OCI-LY1 (cell line): ENCODE data around the gene PRLR.

ENCODE experiments used
- H2AFZ ChIP-seq: fragments of 200-600 bp; sonication (generic), shearing (Covaris generic); 2 replicates; pipeline ENCODE4 v1.6.0; 2014; ENCODE audit warnings: antibody characterized with exemption, mild to moderate bottlenecking, low read length
- H3F3A ChIP-seq: fragments of 200-600 bp; sonication (generic), shearing (Covaris generic); 2 replicates; pipeline ENCODE4 v1.6.0; 2014; ENCODE audit warnings: mild to moderate bottlenecking, antibody characterized with exemption, low read length, moderate library complexity; ENCODE audit not compliant: insufficient read depth
- H3K27ac ChIP-seq: fragments of 200-600 bp; sonication (generic); 2 replicates; pipeline ENCODE4 v1.5.1; 2014; ENCODE audit warnings: low read length, mixed run types, mild to moderate bottlenecking, low read depth; ENCODE audit not compliant: poor library complexity, severe bottlenecking
- H3K27me3 ChIP-seq: fragments of 200-600 bp; sonication (generic); 2 replicates; pipeline ENCODE4 v1.6.0; 2014; ENCODE audit warnings: antibody characterized with exemption, mild to moderate bottlenecking, low read length, moderate library complexity; ENCODE audit not compliant: insufficient read depth
- H3K36me3 ChIP-seq: fragments of 200-600 bp; sonication (generic); 2 replicates; pipeline ENCODE4 v1.6.1; 2014; ENCODE audit warnings: mild to moderate bottlenecking, antibody characterized with exemption, low read length, moderate library complexity, mixed read lengths; ENCODE audit not compliant: insufficient read depth
- H3K4me1 ChIP-seq: fragments of 200-600 bp; sonication (generic); 2 replicates; pipeline ENCODE4 v1.5.1; 2014; ENCODE audit warnings: mild to moderate bottlenecking, low read length, moderate library complexity; ENCODE audit not compliant: insufficient read depth, severe bottlenecking
- H3K4me2 ChIP-seq: fragments of 200-600 bp; sonication (generic), shearing (Covaris generic); 2 replicates; pipeline ENCODE4 v1.6.1; 2014; ENCODE audit warnings: low read length
- H3K4me3 ChIP-seq: fragments of 200-600 bp; sonication (generic); 2 replicates; pipeline ENCODE4 v1.5.1; 2014; ENCODE audit warnings: low read length, low read depth, mild to moderate bottlenecking, mixed read lengths; ENCODE audit not compliant: poor library complexity, severe bottlenecking
- H3K79me2 ChIP-seq: fragments of 200-600 bp; shearing (Covaris generic); 2 replicates; pipeline ENCODE4 v1.6.1; 2016; ENCODE audit warnings: mixed run types, low read length, mixed read lengths; ENCODE audit not compliant: insufficient read depth
- H3K9ac ChIP-seq: fragments of 200-600 bp; sonication (generic), shearing (Covaris generic); 2 replicates; pipeline ENCODE4 v1.6.1; 2014; ENCODE audit warnings: mild to moderate bottlenecking, low read length, mixed read lengths
- H3K9me2 ChIP-seq: fragments of 200-600 bp; sonication (generic), shearing (Covaris generic); 2 replicates; pipeline ENCODE4 v1.6.1; 2014; ENCODE audit warnings: low read depth, mild to moderate bottlenecking, low read length, mixed read lengths
- H3K9me3 ChIP-seq: fragments of 200-600 bp; shearing (Covaris generic); 2 replicates; pipeline ENCODE4 v1.6.1; 2014; ENCODE audit warnings: low read length, mixed read lengths
- H4K20me1 ChIP-seq: fragments of 200-600 bp; sonication (generic), shearing (Covaris generic); 2 replicates; pipeline ENCODE4 v1.6.0; 2016; ENCODE audit warnings: mild to moderate bottlenecking, low read length; ENCODE audit not compliant: insufficient read depth
- CTCF ChIP-seq: fragments of 200-600 bp; sonication (generic), shearing (Covaris generic); IDR thresholded peaks from 2 replicates; pipeline ENCODE4 v1.5.1; 2017; ENCODE audit warnings: mild to moderate bottlenecking, antibody characterized with exemption, low read length, moderate library complexity, mixed read lengths
- EZH2 ChIP-seq: fragments of 200-600 bp; sonication (generic), shearing (Covaris generic); IDR thresholded peaks from 2 replicates; pipeline ENCODE4 v1.8.0; 2017; ENCODE audit warnings: borderline replicate concordance, mixed run types, mild to moderate bottlenecking, antibody characterized with exemption, low read length, moderate library complexity, mixed read lengths

The PRLR gene

GRCh38 chr5:35010676-35011075 is 219.6 kb downstream of the PRLR start:
- Histone ChIP-seq H4K20me1 (no peaks in the 10 kb centered on the region), H3K9me2 (no peaks in the 10 kb centered on the region), H3K9ac (no peak overlapping the region)

GRCh38 chr5:35009657-35010056 is 220.6 kb downstream of the PRLR start:
- H4K20me1 ChIP-seq: no peaks in the 10 kb centered on the region
- no peak overlapping the region for H3K9ac ChIP-seq
- no peaks in the 10 kb centered on the region for H3K36me3 ChIP-seq
- no peaks in the 10 kb centered on the region for H3K9me2 ChIP-seq
- no peaks in the 10 kb centered on the region for H3K9me3 ChIP-seq
- H3F3A ChIP-seq: no peaks in the 10 kb centered on the region
- no peak for TF ChIP-seq CTCF
- no peak for TF ChIP-seq EZH2
- H2AFZ ChIP-seq: no peak overlapping the region
- H3K4me2 ChIP-seq: no peak overlapping the region
- no peaks in the 10 kb centered on the region for H3K27me3 ChIP-seq
- no peaks in the 10 kb centered on the region for H3K79me2 ChIP-seq
- no peak overlapping the region for H3K4me3 ChIP-seq
- H3K27ac ChIP-seq: no peak overlapping the region
- no peaks in the 10 kb centered on the region for H3K4me1 ChIP-seq

More at GRCh38 chr5:35010676-35011075, 219.6 kb downstream of the PRLR start:
- Histone ChIP-seq H3K4me3 (no peak overlapping the region), H3K27me3 (no peaks in the 10 kb centered on the region), H3K36me3 (no peaks in the 10 kb centered on the region), H2AFZ (no peak overlapping the region), H3K27ac (no peak overlapping the region), H3K4me2 (no peak overlapping the region), H3F3A (no peaks in the 10 kb centered on the region), H3K4me1 (no peaks in the 10 kb centered on the region), H3K9me3 (no peaks in the 10 kb centered on the region), H3K79me2 (no peaks in the 10 kb centered on the region)
- TF ChIP-seq CTCF: no peak
- TF ChIP-seq EZH2: no peak

GRCh38 chr5:35009019-35009418 is 221.3 kb downstream of the PRLR start:
- no peak for TF ChIP-seq EZH2
- TF ChIP-seq CTCF: no peak
- no peak overlapping the region for H3K4me3 ChIP-seq
- no peaks in the 10 kb centered on the region for H3F3A ChIP-seq
- no peak overlapping the region for H2AFZ ChIP-seq
- H3K4me1 ChIP-seq: no peaks in the 10 kb centered on the region
- H3K9ac ChIP-seq: no peak overlapping the region
- no peaks in the 10 kb centered on the region for H3K36me3 ChIP-seq
- no peaks in the 10 kb centered on the region for H4K20me1 ChIP-seq
- H3K4me2 ChIP-seq: no peak overlapping the region
- H3K27ac ChIP-seq: no peak overlapping the region
- H3K27me3 ChIP-seq: no peaks in the 10 kb centered on the region
- H3K9me2 ChIP-seq: no peaks in the 10 kb centered on the region
- no peaks in the 10 kb centered on the region for H3K79me2 ChIP-seq
- H3K9me3 ChIP-seq: no peaks in the 10 kb centered on the region
